WTC11 (cell line): ENCODE data around the gene ZC3H4. TPM values are rescaled to one million over a fixed set of nuclear protein-coding genes. Genes with fewer than 3 reads are reported as not detected.

Experiments
- ATAC-seq: fragments of 200-7000 bp; cut with Tn5 transposase; 2 replicates; pipeline ENCODE4 v1.10.0; 2021; ENCODE audit warnings: mild to moderate bottlenecking, moderate library complexity
- CTCF ChIA-PET: fragments of 300-600 bp; sonication (Branson Sonifier 250); formaldehyde crosslinking; loops from one replicate; lab custom pipeline; 2021; ENCODE audit warnings: antibody characterized with exemption; lab: Charles Lee
- POLR2A ChIA-PET: fragments of 350-600 bp; sonication (Branson Sonifier 250); formaldehyde crosslinking; loops from one replicate; lab custom pipeline; 2021; ENCODE audit warnings: antibody characterized with exemption; lab: Charles Lee
- DNase-seq: peaks from one replicate; pipeline ENCODE4 v3.0.0; 2021; ENCODE audit warnings: low spot score
- H3K27ac Mint-ChIP-seq: 2 replicates; pipeline ENCODE4 v1.8.0; 2021; ENCODE audit warnings: mixed read lengths
- H3K27me3 Mint-ChIP-seq: 2 replicates; pipeline ENCODE4 v1.8.0; 2021; ENCODE audit warnings: low read depth, mild to moderate bottlenecking, moderate library complexity, mixed read lengths
- H3K36me3 Mint-ChIP-seq: 2 replicates; pipeline ENCODE4 v1.8.0; 2021; ENCODE audit warnings: mixed read lengths
- H3K4me1 Mint-ChIP-seq: 2 replicates; pipeline ENCODE4 v1.8.0; 2022; ENCODE audit warnings: mixed read lengths
- H3K4me3 Mint-ChIP-seq: 2 replicates; pipeline ENCODE4 v1.8.0; 2021; ENCODE audit warnings: mild to moderate bottlenecking, moderate library complexity, mixed read lengths
- H3K9me3 Mint-ChIP-seq: 2 replicates; pipeline ENCODE4 v1.8.0; 2021; ENCODE audit warnings: mixed read lengths
- AFF4 ChIP-seq: sonication (generic); formaldehyde crosslinking; IDR thresholded peaks from 2 replicates; pipeline ENCODE4 v1.8.1; 2023; ENCODE audit warnings: mild to moderate bottlenecking, missing genetic modification reagents, borderline replicate concordance
- E2F5 ChIP-seq: sonication (generic); formaldehyde crosslinking; IDR thresholded peaks from 2 replicates; pipeline ENCODE4 v1.8.1; 2022; ENCODE audit warnings: mild to moderate bottlenecking, moderate library complexity, missing genetic modification reagents
- ETV6 ChIP-seq: sonication (generic); formaldehyde crosslinking; IDR thresholded peaks from 2 replicates; pipeline ENCODE4 v1.8.1; 2022; ENCODE audit warnings: mild to moderate bottlenecking, missing genetic modification reagents
- FOXP1 ChIP-seq: sonication (generic); formaldehyde crosslinking; IDR thresholded peaks from 2 replicates; pipeline ENCODE4 v1.8.0; 2022; ENCODE audit warnings: missing genetic modification reagents, mild to moderate bottlenecking, moderate library complexity, borderline replicate concordance
- HMGXB4 ChIP-seq: sonication (generic); formaldehyde crosslinking; IDR thresholded peaks from 2 replicates; pipeline ENCODE4 v1.8.1; 2023; ENCODE audit warnings: mild to moderate bottlenecking, moderate library complexity, missing genetic modification reagents
- JUN ChIP-seq: sonication (generic); formaldehyde crosslinking; IDR thresholded peaks from 2 replicates; pipeline ENCODE4 v1.8.0; 2023; ENCODE audit warnings: mild to moderate bottlenecking, missing genetic modification reagents
- MYBL2 ChIP-seq: sonication (generic); formaldehyde crosslinking; IDR thresholded peaks from 2 replicates; pipeline ENCODE4 v1.8.1; 2023; ENCODE audit warnings: mild to moderate bottlenecking, moderate library complexity, missing genetic modification reagents
- RELA ChIP-seq: sonication (generic); formaldehyde crosslinking; IDR thresholded peaks from 2 replicates; pipeline ENCODE4 v1.8.1; 2022; ENCODE audit warnings: missing genetic modification reagents, mild to moderate bottlenecking, borderline replicate concordance
- RORB ChIP-seq: fragments of 250-450 bp; sonication (Bioruptor Pico); IDR thresholded peaks from 2 replicates; pipeline ENCODE4 v1.9.0; 2021; ENCODE audit warnings: mild to moderate bottlenecking
- TCF7 ChIP-seq: sonication (generic); formaldehyde crosslinking; IDR thresholded peaks from 2 replicates; pipeline ENCODE4 v1.8.0; 2022; ENCODE audit warnings: mild to moderate bottlenecking, low read depth, missing genetic modification reagents, moderate library complexity
- TEAD4 ChIP-seq: sonication (generic); formaldehyde crosslinking; IDR thresholded peaks from 2 replicates; pipeline ENCODE4 v1.8.0; 2022; ENCODE audit warnings: mild to moderate bottlenecking, missing genetic modification reagents
- ZNF138 ChIP-seq: sonication (generic); formaldehyde crosslinking; conservative IDR thresholded peaks from 2 replicates; pipeline ENCODE4 v1.8.1; 2022; ENCODE audit warnings: mild to moderate bottlenecking, moderate library complexity, missing genetic modification reagents
- ZNF219 ChIP-seq: sonication (generic); formaldehyde crosslinking; IDR thresholded peaks from 2 replicates; pipeline ENCODE4 v1.8.0; 2023; ENCODE audit warnings: missing genetic modification reagents, mild to moderate bottlenecking, borderline replicate concordance
- ZNF396 ChIP-seq: fragments of 250-450 bp; sonication (Bioruptor Pico); IDR thresholded peaks from 2 replicates; pipeline ENCODE4 v1.8.0; 2021; ENCODE audit warnings: mild to moderate bottlenecking, moderate library complexity, borderline replicate concordance
- total RNA-seq: library from RNA; stranded (reverse); gene quantifications from 3 replicates; pipeline ENCODE4 v1.2.3, GENCODE V29; 2021
- TF ChIP-seq, protein P1 (sequence below): fragments of 250-450 bp; sonication (Bioruptor Pico); IDR thresholded peaks from 2 replicates; pipeline ENCODE4 v1.8.0; 2021; ENCODE audit warnings: mild to moderate bottlenecking

The ZC3H4 gene
- total RNA-seq, 1 experiment from 2014 or later: 67.2 TPM

DNA sequence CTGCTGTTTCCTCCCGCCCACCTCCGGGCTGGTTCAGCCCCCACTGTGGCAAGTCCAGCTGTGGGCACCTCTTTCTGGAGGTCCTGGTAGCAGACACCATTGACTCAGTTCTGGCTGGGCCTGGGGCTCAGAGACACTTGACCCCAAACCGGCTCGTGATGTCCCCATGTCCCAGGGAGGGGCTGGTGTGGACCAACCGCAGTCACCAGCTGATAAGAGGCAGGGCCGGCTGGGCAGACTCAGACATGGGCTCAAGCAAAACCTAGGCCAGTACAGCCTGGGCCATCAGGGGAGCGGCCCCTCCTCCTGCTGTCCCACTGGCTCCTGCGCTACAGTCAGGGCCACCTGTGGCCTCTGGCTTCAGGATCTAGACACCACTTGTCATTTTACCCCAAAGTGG, 45.3 kb downstream of the ZC3H4 start:
- no peaks in the 10 kb centered on the region for H3K9me3 Mint-ChIP-seq
- POLR2A ChIA-PET: interaction anchor here (0.6 kb wide), 1 partner anchor 33 kb away, joined by 3 read pairs; no protein-coding TSS in a partner anchor
- H3K4me1 Mint-ChIP-seq: no peaks in the 10 kb centered on the region
- H3K36me3 Mint-ChIP-seq: peaks cover 33% of the 10 kb centered on the region
- H3K4me3 Mint-ChIP-seq: no peak overlapping the region
- TF ChIP-seq ZNF138 (CRISPR knock-in tag): no peak
- TF ChIP-seq RORB (CRISPR knock-in tag): no peak
- TF ChIP-seq, protein P1, sequence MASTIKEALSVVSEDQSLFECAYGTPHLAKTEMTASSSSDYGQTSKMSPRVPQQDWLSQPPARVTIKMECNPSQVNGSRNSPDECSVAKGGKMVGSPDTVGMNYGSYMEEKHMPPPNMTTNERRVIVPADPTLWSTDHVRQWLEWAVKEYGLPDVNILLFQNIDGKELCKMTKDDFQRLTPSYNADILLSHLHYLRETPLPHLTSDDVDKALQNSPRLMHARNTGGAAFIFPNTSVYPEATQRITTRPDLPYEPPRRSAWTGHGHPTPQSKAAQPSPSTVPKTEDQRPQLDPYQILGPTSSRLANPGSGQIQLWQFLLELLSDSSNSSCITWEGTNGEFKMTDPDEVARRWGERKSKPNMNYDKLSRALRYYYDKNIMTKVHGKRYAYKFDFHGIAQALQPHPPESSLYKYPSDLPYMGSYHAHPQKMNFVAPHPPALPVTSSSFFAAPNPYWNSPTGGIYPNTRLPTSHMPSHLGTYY: no peak
- TF ChIP-seq JUN (CRISPR knock-in tag): no peak
- TF ChIP-seq ZNF396 (CRISPR knock-in tag): no peak
- TF ChIP-seq TEAD4 (CRISPR knock-in tag): no peak
- no peak for TF ChIP-seq MYBL2 (CRISPR knock-in tag)
- TF ChIP-seq AFF4 (CRISPR knock-in tag): no peak
- no peak for TF ChIP-seq ETV6 (CRISPR knock-in tag)
- no peak for TF ChIP-seq E2F5 (CRISPR knock-in tag)
- no peak for TF ChIP-seq TCF7 (CRISPR knock-in tag)
- H3K27me3 Mint-ChIP-seq: no peaks in the 10 kb centered on the region
- ATAC-seq (no peak), DNase-seq (no peak)
- no peak overlapping the region for H3K27ac Mint-ChIP-seq
- CTCF ChIA-PET: interaction anchor here (0.9 to 1.2 kb wide), 2 partner anchors 11 to 176 kb away, joined by 3 to 6 read pairs; no protein-coding TSS in a partner anchor

GRCh38 chr19:47067215-47067847, 46.2 kb downstream of the ZC3H4 start:
- Mint-ChIP-seq H3K9me3 (no peaks in the 10 kb centered on the region), H3K27me3 (no peaks in the 10 kb centered on the region), H3K4me1 (no peaks in the 10 kb centered on the region), H3K36me3 (peaks cover 27% of the 10 kb centered on the region), H3K4me3 (no peak overlapping the region), H3K27ac (no peak overlapping the region)
- ATAC-seq: no peak
- no peak for DNase-seq
- TF ChIP-seq FOXP1 (CRISPR knock-in tag): no peak
- POLR2A ChIA-PET: interaction anchor here (1.2 kb wide), 1 partner anchor 46 kb away, joined by 4 read pairs; the partner anchor contains the start of gene ZC3H4
- CTCF ChIA-PET: interaction anchor here (0.9 to 1.2 kb wide), 2 partner anchors 12 to 177 kb away, joined by 3 to 6 read pairs; no protein-coding TSS in a partner anchor

GRCh38 chr19:47066376-47067214, 47.0 kb downstream of the ZC3H4 start:
- CTCF ChIA-PET: no interaction called here
- H3K27ac Mint-ChIP-seq: no peak overlapping the region
- no peak overlapping the region for H3K4me3 Mint-ChIP-seq
- POLR2A ChIA-PET: interaction anchor here (1.2 kb wide), 1 partner anchor 47 kb away, joined by 4 read pairs; the partner anchor contains the start of gene ZC3H4
- no peaks in the 10 kb centered on the region for H3K4me1 Mint-ChIP-seq
- no peaks in the 10 kb centered on the region for H3K27me3 Mint-ChIP-seq
- no peaks in the 10 kb centered on the region for H3K9me3 Mint-ChIP-seq
- DNase-seq (no peak), ATAC-seq (no peak)
- TF ChIP-seq HMGXB4 (CRISPR knock-in tag) (no peak), ZNF219 (CRISPR knock-in tag) (no peak), RELA (CRISPR knock-in tag) (no peak), AFF4 (CRISPR knock-in tag) (no peak)
- peaks cover 24% of the 10 kb centered on the region for H3K36me3 Mint-ChIP-seq
